Measurements from ENCODE around the gene KLC4.

- TF ChIP-seq POLR2A (IDR thresholded peaks at IDR 0.05) = no peak
- no peak for TF ChIP-seq CTCF (IDR thresholded peaks at IDR 0.05)
Measured at GRCh38 chr6:43123461-43124314, 64.3 kb downstream of the KLC4 start.

All from right lobe of liver (tissue), 4 donors.